HEK293T (cell line): ENCODE measurements around the gene ITGA11.

ENCODE experiments used
- CTCF ChIA-PET: fragments of 350-600 bp; formaldehyde crosslinking; extraction: SDS; loops from one replicate; lab custom pipeline; 2021; ENCODE audit warnings: antibody characterized with exemption, inconsistent platforms; lab: Yijun Ruan, JAX
- POLR2A ChIA-PET: fragments of 350-600 bp; formaldehyde crosslinking; extraction: SDS; loops from one replicate; lab custom pipeline; 2020; ENCODE audit warnings: antibody characterized with exemption, inconsistent platforms; lab: Yijun Ruan, JAX
- DNase-seq: peaks from one replicate; pipeline ENCODE4 v3.0.0; 2012; ENCODE audit warnings: mixed read lengths; ENCODE audit errors: extremely low spot score
- ARNT ChIP-seq: fragments of 450-650 bp; IDR thresholded peaks from 2 replicates; pipeline ENCODE4 v1.6.1; 2017; ENCODE audit warnings: mild to moderate bottlenecking
- BHLHE40 ChIP-seq: fragments of 450-650 bp; IDR thresholded peaks from 2 replicates; pipeline ENCODE4 v1.6.1; 2016; ENCODE audit warnings: mild to moderate bottlenecking, moderate library complexity, borderline replicate concordance
- CTBP1 ChIP-seq: fragments of 450-650 bp; IDR thresholded peaks from 2 replicates; pipeline ENCODE4 v1.6.1; 2016; ENCODE audit warnings: borderline replicate concordance
- ELF4 ChIP-seq: fragments of 450-650 bp; IDR thresholded peaks from 2 replicates; pipeline ENCODE4 v1.6.1; 2017; ENCODE audit warnings: antibody characterized with exemption
- FOXA1 ChIP-seq: fragments of 450-650 bp; IDR thresholded peaks from 2 replicates; pipeline ENCODE4 v1.6.1; 2016; ENCODE audit warnings: mild to moderate bottlenecking
- FOXK2 ChIP-seq: fragments of 450-650 bp; IDR thresholded peaks from 2 replicates; pipeline ENCODE4 v1.6.1; 2016; ENCODE audit warnings: mild to moderate bottlenecking
- FOXM1 ChIP-seq: fragments of 450-650 bp; IDR thresholded peaks from 2 replicates; pipeline ENCODE4 v1.6.1; 2017; ENCODE audit warnings: mild to moderate bottlenecking, borderline replicate concordance
- HDGF ChIP-seq: fragments of 450-650 bp; IDR thresholded peaks from 2 replicates; pipeline ENCODE4 v1.6.1; 2017; ENCODE audit warnings: antibody characterized with exemption, borderline replicate concordance
- L3MBTL2 ChIP-seq: fragments of 450-650 bp; conservative IDR thresholded peaks from 2 replicates; pipeline ENCODE4 v1.6.1; 2016; ENCODE audit warnings: mild to moderate bottlenecking
- LEF1 ChIP-seq: fragments of 450-650 bp; IDR thresholded peaks from 2 replicates; pipeline ENCODE4 v1.6.1; 2017; ENCODE audit warnings: mild to moderate bottlenecking, borderline replicate concordance
- NFRKB ChIP-seq: fragments of 450-650 bp; IDR thresholded peaks from 2 replicates; pipeline ENCODE4 v1.6.1; 2016; ENCODE audit warnings: mild to moderate bottlenecking, moderate library complexity
- SP1 ChIP-seq: fragments of 450-650 bp; IDR thresholded peaks from 2 replicates; pipeline ENCODE4 v1.6.1; 2017
- SUZ12 ChIP-seq: fragments of 450-650 bp; IDR thresholded peaks from 2 replicates; pipeline ENCODE4 v1.6.1; 2016; ENCODE audit warnings: mild to moderate bottlenecking
- TARDBP ChIP-seq: fragments of 450-650 bp; IDR thresholded peaks from 2 replicates; pipeline ENCODE4 v1.6.1; 2016
- ZNF384 ChIP-seq: fragments of 450-650 bp; IDR thresholded peaks from 2 replicates; pipeline ENCODE4 v1.6.1; 2016
- TF ChIP-seq, protein P1 (sequence below): fragments of 450-650 bp; IDR thresholded peaks from 2 replicates; pipeline ENCODE4 v1.6.1; 2016

Gene ITGA11

DNA sequence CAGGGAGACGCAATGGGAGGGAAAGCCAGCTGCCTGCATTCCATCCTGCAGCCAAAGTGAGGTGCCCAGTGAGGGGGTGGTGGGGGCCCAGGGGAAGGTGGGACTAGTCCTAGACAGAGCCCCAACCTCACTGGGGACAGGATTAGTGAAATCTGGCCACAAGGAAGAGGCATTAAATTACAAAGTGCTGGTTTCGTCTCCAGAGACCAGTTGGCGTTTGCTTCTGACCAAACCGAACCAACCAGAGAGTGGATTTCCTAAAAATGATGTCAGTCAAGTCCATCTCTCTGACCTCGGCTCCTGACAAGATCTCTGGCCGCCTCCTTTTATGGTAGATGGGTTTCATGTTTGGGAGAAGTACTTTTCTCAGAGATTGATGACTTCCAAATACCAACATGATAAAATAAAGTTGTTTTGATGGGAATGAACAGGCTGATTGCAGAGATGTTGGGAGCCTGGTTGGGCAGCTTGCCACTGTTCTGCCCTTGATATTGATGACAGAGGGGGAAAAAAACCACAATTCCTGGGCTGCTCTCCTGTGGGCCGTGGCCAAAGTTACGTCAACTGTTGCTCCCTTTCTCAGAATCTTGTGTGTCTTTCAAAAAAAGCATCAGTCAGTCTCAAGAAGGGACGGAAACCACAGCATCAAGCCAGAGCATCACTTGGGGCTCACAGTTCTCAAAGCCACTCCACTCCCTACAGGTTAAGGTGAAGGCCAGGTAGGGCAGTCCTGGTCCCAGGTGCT is 24.6 kb downstream of the ITGA11 start:
- TF ChIP-seq, protein P1, sequence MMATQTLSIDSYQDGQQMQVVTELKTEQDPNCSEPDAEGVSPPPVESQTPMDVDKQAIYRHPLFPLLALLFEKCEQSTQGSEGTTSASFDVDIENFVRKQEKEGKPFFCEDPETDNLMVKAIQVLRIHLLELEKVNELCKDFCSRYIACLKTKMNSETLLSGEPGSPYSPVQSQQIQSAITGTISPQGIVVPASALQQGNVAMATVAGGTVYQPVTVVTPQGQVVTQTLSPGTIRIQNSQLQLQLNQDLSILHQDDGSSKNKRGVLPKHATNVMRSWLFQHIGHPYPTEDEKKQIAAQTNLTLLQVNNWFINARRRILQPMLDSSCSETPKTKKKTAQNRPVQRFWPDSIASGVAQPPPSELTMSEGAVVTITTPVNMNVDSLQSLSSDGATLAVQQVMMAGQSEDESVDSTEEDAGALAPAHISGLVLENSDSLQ: no peak
- TF ChIP-seq ELF4 (no peak), LEF1 (no peak), FOXK2 (no peak), TARDBP (no peak), ARNT (no peak), NFRKB (no peak), CTBP1 (no peak), FOXA1 (no peak), FOXM1 (no peak), L3MBTL2 (no peak), SUZ12 (no peak), BHLHE40 (no peak), SP1 (no peak), ZNF384 (no peak), HDGF (no peak)
- CTCF ChIA-PET: no interaction called here
- no peak for DNase-seq
- POLR2A ChIA-PET: no interaction called here

DNA sequence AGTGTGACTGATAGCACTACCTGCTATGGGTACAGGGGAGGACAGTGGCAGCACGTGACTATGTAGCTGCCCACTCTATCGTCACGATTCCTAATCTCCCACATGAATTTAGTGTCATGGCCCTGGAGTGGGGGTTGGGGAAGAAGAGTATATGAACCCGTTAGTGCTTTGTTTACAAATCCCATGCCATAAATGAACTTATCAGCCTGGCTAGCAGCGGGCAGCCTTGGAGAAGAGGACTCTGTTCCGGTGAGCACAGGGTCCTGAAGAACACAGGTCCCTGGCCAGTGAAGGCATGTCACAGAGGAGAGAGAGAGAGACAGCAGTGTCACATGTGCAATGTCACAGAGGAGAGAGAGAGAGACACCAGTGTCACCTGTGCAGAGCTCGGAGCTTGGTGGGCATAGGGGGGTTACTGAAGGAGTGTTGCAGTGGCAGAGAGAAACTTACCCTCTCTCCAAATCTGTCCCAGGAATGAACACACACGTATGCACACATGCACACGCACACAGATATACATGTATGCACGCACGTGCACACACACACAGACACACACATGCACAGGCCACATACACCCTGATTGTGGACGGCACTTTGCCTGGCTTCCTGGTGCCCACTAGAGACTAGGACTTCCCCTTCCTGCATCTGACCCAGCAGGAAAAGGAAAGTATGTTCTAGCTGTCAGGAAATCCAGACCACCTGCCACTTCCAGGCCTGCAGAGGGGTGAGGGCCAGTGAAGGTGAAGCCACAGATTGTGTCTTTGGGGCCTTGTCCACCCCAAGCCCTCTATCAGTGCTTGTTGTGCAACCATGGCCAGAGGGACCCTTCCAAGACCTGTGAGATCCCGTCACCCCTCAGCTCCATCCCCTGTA is 26.3 kb downstream of the ITGA11 start:
- ChIA-PET POLR2A (no interaction called here), CTCF (no interaction called here)
- no peak for TF ChIP-seq SUZ12
- TF ChIP-seq CTBP1: no peak
- TF ChIP-seq NFRKB: no peak
- TF ChIP-seq LEF1: no peak
- TF ChIP-seq, protein P1: no peak
- TF ChIP-seq HDGF: no peak
- TF ChIP-seq ARNT: no peak
- TF ChIP-seq ELF4: no peak
- TF ChIP-seq FOXK2: no peak
- TF ChIP-seq TARDBP: no peak
- TF ChIP-seq BHLHE40: no peak
- TF ChIP-seq FOXM1: no peak
- TF ChIP-seq L3MBTL2: no peak
- no peak for DNase-seq

DNA sequence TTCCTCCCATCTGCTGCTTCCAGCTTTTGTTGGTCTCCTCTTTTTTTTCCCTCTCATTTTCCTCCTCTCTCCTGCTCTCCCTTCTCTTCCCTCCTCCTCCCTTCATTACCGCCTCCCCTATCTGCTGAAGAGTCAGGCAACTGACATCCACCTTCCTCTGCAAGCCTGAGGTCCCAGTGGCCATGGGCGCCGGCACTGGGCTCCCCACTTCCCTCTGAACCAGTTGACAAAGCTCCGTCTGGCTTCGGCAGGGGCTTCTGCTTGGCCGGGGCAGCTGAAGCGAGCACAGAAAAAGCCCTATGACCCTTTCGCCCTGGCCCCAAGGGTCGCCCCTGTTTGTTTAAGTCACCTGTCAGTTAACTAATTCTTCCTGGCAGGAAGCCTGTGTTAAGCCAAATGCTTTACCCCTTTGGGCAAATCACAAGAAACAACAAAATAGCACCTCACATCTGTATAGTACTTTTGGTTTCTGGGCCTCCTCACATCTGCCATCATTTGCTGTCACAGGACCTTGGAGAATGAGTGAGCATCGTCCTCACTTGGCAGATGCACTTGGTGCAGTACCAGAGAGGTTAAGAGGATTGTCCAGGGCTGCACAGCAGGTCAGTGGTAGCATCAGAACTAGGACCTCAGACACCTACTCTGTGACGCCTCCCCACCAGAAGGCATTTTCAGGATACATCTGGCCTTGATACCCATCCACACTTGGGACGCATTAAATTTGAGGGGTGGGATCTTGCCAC is 27.7 kb downstream of the ITGA11 start:
- CTCF ChIA-PET: no interaction called here
- no peak for TF ChIP-seq NFRKB
- no peak for TF ChIP-seq L3MBTL2
- no peak for TF ChIP-seq SUZ12
- no peak for TF ChIP-seq ARNT
- TF ChIP-seq FOXA1: no peak
- no peak for TF ChIP-seq ZNF384
- no peak for TF ChIP-seq FOXM1
- TF ChIP-seq BHLHE40: no peak
- no peak for TF ChIP-seq SP1
- no peak for TF ChIP-seq LEF1
- TF ChIP-seq TARDBP: no peak
- TF ChIP-seq, protein P1: no peak
- TF ChIP-seq ELF4: no peak
- no peak for TF ChIP-seq HDGF
- TF ChIP-seq FOXK2: no peak
- TF ChIP-seq CTBP1: no peak
- POLR2A ChIA-PET: no interaction called here
- DNase-seq: no peak

DNA sequence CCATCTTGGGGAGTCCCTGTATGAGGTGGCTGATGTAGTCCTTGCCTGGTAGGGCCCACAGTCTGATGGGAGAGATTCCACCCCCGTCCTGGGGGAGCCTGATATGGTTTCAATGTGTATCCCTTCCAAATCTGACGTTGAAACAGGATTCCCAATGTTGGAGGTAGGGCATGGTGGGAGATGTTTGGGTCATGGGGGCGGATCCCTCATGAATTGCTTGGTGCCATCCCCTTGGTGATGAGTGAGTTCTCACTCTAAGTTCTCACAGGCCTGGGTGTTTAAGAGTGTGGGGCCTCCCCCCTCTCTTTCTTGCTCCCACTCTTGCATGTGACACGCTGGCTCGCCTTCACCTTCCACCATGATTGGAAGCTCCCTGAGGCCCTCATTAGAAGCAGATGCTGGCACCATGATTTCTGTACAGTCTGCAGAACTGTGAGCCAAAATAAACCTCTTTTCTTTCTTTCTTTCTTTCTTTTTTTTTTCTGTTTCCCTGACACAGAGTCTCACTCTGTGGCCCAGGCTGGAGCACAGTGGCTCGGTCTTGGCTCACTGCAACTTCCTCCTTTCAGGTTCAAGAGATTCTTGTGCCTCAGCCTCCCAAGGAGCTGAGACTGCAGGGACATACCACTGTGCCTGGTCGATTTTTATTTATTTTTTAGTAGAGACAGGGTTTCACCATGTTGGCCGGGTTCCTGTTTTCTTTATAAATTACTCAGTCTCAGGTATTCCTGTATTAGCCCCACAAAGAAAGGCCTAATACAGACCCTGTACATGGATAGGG is 28.6 kb downstream of the ITGA11 start:
- no peak for DNase-seq
- POLR2A ChIA-PET: no interaction called here
- CTCF ChIA-PET: no interaction called here
- TF ChIP-seq LEF1: no peak
- TF ChIP-seq SUZ12: no peak
- no peak for TF ChIP-seq BHLHE40
- no peak for TF ChIP-seq FOXA1
- TF ChIP-seq ELF4: no peak
- no peak for TF ChIP-seq NFRKB
- TF ChIP-seq, protein P1: no peak
- TF ChIP-seq CTBP1: no peak
- no peak for TF ChIP-seq TARDBP
- TF ChIP-seq SP1: no peak
- no peak for TF ChIP-seq FOXM1
- TF ChIP-seq ARNT: no peak
- no peak for TF ChIP-seq HDGF
- no peak for TF ChIP-seq L3MBTL2
- TF ChIP-seq FOXK2: no peak
